ENCODE results near the gene RENBP. TPM values are rescaled to one million over a fixed set of nuclear protein-coding genes. Genes with fewer than 3 reads are reported as not detected.

Gene RENBP
- total and polyA plus RNA-seq, 9 of the 15 experiments (the other 6 are each of a cell fraction or from before 2014, with no cell fraction given), result 0.07 to 14.8 (median 10.6) TPM; not detected in 1

- TF ChIP-seq NCOA4 (IDR thresholded peaks at IDR 0.05; ENCODE audit: partially characterized antibody), result no peak
- TF ChIP-seq EHMT2 (IDR thresholded peaks at IDR 0.05), result no peak
- TF ChIP-seq NCOA1 (IDR thresholded peaks at IDR 0.05; ENCODE audit: low read depth), result no peak
- TF ChIP-seq, protein P1, sequence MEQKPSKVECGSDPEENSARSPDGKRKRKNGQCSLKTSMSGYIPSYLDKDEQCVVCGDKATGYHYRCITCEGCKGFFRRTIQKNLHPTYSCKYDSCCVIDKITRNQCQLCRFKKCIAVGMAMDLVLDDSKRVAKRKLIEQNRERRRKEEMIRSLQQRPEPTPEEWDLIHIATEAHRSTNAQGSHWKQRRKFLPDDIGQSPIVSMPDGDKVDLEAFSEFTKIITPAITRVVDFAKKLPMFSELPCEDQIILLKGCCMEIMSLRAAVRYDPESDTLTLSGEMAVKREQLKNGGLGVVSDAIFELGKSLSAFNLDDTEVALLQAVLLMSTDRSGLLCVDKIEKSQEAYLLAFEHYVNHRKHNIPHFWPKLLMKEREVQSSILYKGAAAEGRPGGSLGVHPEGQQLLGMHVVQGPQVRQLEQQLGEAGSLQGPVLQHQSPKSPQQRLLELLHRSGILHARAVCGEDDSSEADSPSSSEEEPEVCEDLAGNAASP (IDR thresholded peaks at IDR 0.05), result no peak
- TF ChIP-seq, protein P2, sequence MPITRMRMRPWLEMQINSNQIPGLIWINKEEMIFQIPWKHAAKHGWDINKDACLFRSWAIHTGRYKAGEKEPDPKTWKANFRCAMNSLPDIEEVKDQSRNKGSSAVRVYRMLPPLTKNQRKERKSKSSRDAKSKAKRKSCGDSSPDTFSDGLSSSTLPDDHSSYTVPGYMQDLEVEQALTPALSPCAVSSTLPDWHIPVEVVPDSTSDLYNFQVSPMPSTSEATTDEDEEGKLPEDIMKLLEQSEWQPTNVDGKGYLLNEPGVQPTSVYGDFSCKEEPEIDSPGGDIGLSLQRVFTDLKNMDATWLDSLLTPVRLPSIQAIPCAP (CRISPR knock-in tag; IDR thresholded peaks at IDR 0.05; ENCODE audit: borderline replicate concordance), result no peak
- no peak for TF ChIP-seq NFE2 (IDR thresholded peaks at IDR 0.05; ENCODE audit: low read depth)
- peak; percentile 88 for TF ChIP-seq CCNT2 (IDR thresholded peaks at IDR 0.05; ENCODE audit: borderline replicate concordance, extremely low read depth, insufficient read length, low read depth, low read length)
- no peak for TF ChIP-seq PHB (CRISPR knock-in tag; IDR thresholded peaks at IDR 0.05)
- no peak for TF ChIP-seq MCM2 (IDR thresholded peaks at IDR 0.05; ENCODE audit: low read depth)
- peak; percentile 97 for TF ChIP-seq NRF1 (conservative IDR thresholded peaks at IDR 0.05 in 1 of 2, IDR thresholded peaks at IDR 0.05 in 1 of 2)
- TF ChIP-seq MED1 (CRISPR knock-in tag; IDR thresholded peaks at IDR 0.05; ENCODE audit: borderline replicate concordance), result no peak
- TF ChIP-seq ZNF589 (CRISPR knock-in tag; IDR thresholded peaks at IDR 0.05; ENCODE audit: low read depth), result no peak
- TF ChIP-seq ZNF224 (CRISPR knock-in tag; IDR thresholded peaks at IDR 0.05), result no peak
- no peak for TF ChIP-seq ATF1 (CRISPR knock-in tag; IDR thresholded peaks at IDR 0.05)
- peak; percentile 73 for TF ChIP-seq ATF1 (tag; IDR thresholded peaks at IDR 0.05)
- TF ChIP-seq ARID1B (IDR thresholded peaks at IDR 0.05), result no peak
- TF ChIP-seq, protein P3, sequence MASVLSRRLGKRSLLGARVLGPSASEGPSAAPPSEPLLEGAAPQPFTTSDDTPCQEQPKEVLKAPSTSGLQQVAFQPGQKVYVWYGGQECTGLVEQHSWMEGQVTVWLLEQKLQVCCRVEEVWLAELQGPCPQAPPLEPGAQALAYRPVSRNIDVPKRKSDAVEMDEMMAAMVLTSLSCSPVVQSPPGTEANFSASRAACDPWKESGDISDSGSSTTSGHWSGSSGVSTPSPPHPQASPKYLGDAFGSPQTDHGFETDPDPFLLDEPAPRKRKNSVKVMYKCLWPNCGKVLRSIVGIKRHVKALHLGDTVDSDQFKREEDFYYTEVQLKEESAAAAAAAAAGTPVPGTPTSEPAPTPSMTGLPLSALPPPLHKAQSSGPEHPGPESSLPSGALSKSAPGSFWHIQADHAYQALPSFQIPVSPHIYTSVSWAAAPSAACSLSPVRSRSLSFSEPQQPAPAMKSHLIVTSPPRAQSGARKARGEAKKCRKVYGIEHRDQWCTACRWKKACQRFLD (CRISPR knock-in tag; IDR thresholded peaks at IDR 0.05), result no peak
- peak; percentile 56; the same call in 1 of the 2 replicates for TF ChIP-seq SUPT5H (IDR thresholded peaks at IDR 0.05)
- peak; percentile 14 to 25; a peak in 2 of 4 replicates for TF ChIP-seq RAD21 (CRISPR knock-in tag; conservative IDR thresholded peaks at IDR 0.05 in 1 of 2, IDR thresholded peaks at IDR 0.05 in 1 of 2)
- TF ChIP-seq TCF3 (CRISPR knock-in tag; IDR thresholded peaks at IDR 0.05), result no peak
- TF ChIP-seq ZNF274 (IDR thresholded peaks at IDR 0.05; ENCODE audit: borderline replicate concordance, low read depth, low read length), result no peak
- TF ChIP-seq MEF2D (tag; conservative IDR thresholded peaks at IDR 0.05; ENCODE audit: low read depth), result no peak
- no peak for TF ChIP-seq ETS2 (tag; IDR thresholded peaks at IDR 0.05; ENCODE audit: borderline replicate concordance, poor library complexity, severe bottlenecking)
- no peak for TF ChIP-seq CBFA2T3 (IDR thresholded peaks at IDR 0.05)
- no peak for TF ChIP-seq ZBTB8A (IDR thresholded peaks at IDR 0.05; ENCODE audit: partially characterized antibody)
Observed at GRCh38 chrX:153927922-153928760, 16.3 kb downstream of the RENBP start (continued).
